ENCODE results near the gene MED25. TPM values are rescaled to one million over a fixed set of nuclear protein-coding genes. Genes with fewer than 3 reads are reported as not detected.

Gene MED25
- polyA plus RNA-seq, 2 of the 4 experiments (the other 2 are of a cell fraction) = 20.4 to 40.1 TPM

DNA sequence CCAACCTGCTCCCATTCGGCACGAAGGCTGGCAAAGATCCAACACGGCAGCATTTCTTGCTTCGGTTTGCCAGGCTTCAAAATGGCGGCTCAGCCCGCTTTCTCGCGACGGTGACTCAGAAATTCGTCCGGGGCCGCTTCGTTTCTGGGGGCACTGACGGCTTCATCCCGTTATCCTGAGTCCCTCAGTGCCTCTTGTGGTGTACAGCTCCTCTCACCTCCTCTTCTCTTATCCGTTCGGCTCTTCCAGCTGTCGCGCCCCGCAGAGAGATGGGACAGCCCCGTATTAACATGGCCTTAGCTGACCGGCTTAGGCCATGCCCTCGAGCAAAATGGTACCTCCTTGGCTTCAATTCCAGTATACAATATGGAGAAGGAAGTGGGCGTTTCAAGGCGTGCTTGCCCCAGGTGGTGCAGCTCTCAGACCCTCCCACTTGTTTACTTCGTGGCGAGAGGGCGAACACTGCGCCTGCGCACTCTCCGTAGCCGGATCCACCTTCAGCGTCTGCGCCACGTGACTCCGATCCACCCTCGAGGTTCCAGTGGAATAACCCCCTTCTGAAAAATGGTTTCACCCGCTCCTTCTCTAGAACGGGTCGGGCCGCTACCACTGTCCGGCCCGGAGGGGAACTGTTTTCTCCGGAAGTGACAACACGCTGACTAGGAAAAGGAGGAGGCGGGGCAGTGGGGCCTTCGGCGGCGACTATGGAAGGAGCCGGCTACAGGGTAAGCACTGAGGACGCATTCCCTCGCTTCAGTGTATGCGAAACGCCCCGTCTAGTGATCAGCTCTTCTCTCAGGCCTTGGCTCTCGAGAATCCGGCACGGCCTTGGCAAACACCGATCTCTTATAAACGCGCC, 59.2 kb downstream of the MED25 start, which contains the start of the genes AKT1S1 and TBC1D17 (continued):
- TF ChIP-seq CEBPB (IDR thresholded peaks at IDR 0.05) (no peak), TFCP2L1 (CRISPR knock-in tag; IDR thresholded peaks at IDR 0.05) (0 out of 2 replicates have a peak, but pooled peaks have one; percentile 56), PBX3 (IDR thresholded peaks at IDR 0.05) (peak; percentile 8; the same call in 1 of the 2 replicates), EP300 (IDR thresholded peaks at IDR 0.05) (no peak; a peak in 1 of 5 replicates), CHD4 (IDR thresholded peaks at IDR 0.05; ENCODE audit: borderline replicate concordance) (no peak), HDAC2 (IDR thresholded peaks at IDR 0.05) (no peak), USF2 (IDR thresholded peaks at IDR 0.05) (peak; percentile 98), CHD2 (IDR thresholded peaks at IDR 0.05; ENCODE audit: low read length, partially characterized antibody) (peak; percentile 78), RNF2 (IDR thresholded peaks at IDR 0.05; ENCODE audit: borderline replicate concordance, low read depth) (no peak), ZSCAN20 (CRISPR knock-in tag; IDR thresholded peaks at IDR 0.05) (no peak), ELK1 (IDR thresholded peaks at IDR 0.05; ENCODE audit: low read depth, low read length) (0 out of 2 replicates have a peak, but pooled peaks have one; percentile 37), SREBF2 (IDR thresholded peaks at IDR 0.05) (no peak), PHF8 (IDR thresholded peaks at IDR 0.05; ENCODE audit: borderline replicate concordance, low read depth) (peak; percentile 89; the same call in 1 of the 2 replicates), FOXS1 (CRISPR knock-in tag; IDR thresholded peaks at IDR 0.05) (peak; percentile 66; the same call in 1 of the 2 replicates), MAFK (IDR thresholded peaks at IDR 0.05; ENCODE audit: partially characterized antibody) (peak; percentile 68), HOXA7 (CRISPR knock-in tag; IDR thresholded peaks at IDR 0.05) (no peak; the same call in 1 of the 2 replicates), JUNB (IDR thresholded peaks at IDR 0.05) (no peak), NR3C1 (IDR thresholded peaks at IDR 0.05) (no peak), MYC (IDR thresholded peaks at IDR 0.05; ENCODE audit: borderline replicate concordance, low read length) (peak; percentile 91), HOXB13 (CRISPR knock-in tag; IDR thresholded peaks at IDR 0.05; ENCODE audit: low read depth) (0 out of 2 replicates have a peak, but pooled peaks have one; percentile 16), JUN (IDR thresholded peaks at IDR 0.05) (peak; percentile 74 to 94; a peak in 4 of 5 replicates), HEYL (CRISPR knock-in tag; IDR thresholded peaks at IDR 0.05) (no peak), FOSL2 (IDR thresholded peaks at IDR 0.05) (no peak), FOSL2 (CRISPR knock-in tag; IDR thresholded peaks at IDR 0.05) (peak; percentile 86), EHMT2 (IDR thresholded peaks at IDR 0.05; ENCODE audit: low read depth) (no peak), POLR2AphosphoS2 (conservative IDR thresholded peaks at IDR 0.05; ENCODE audit: low read length) (no peak), ZC3H11A (IDR thresholded peaks at IDR 0.05) (peak; percentile 5), KDM1A (IDR thresholded peaks at IDR 0.05; ENCODE audit: low read depth) (no peak), RFX5 (IDR thresholded peaks at IDR 0.05) (no peak; the same call in 1 of the 2 replicates), BHLHE40 (IDR thresholded peaks at IDR 0.05; ENCODE audit: low read depth, low read length) (peak; percentile 89), CBX8 (IDR thresholded peaks at IDR 0.05) (no peak)
- TF ChIP-seq, protein P1, sequence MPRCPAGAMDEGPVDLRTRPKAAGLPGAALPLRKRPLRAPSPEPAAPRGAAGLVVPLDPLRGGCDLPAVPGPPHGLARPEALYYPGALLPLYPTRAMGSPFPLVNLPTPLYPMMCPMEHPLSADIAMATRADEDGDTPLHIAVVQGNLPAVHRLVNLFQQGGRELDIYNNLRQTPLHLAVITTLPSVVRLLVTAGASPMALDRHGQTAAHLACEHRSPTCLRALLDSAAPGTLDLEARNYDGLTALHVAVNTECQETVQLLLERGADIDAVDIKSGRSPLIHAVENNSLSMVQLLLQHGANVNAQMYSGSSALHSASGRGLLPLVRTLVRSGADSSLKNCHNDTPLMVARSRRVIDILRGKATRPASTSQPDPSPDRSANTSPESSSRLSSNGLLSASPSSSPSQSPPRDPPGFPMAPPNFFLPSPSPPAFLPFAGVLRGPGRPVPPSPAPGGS (IDR thresholded peaks at IDR 0.05) = peak; percentile 78; the same call in 2 of the 3 replicates
- TF ChIP-seq, protein P2, sequence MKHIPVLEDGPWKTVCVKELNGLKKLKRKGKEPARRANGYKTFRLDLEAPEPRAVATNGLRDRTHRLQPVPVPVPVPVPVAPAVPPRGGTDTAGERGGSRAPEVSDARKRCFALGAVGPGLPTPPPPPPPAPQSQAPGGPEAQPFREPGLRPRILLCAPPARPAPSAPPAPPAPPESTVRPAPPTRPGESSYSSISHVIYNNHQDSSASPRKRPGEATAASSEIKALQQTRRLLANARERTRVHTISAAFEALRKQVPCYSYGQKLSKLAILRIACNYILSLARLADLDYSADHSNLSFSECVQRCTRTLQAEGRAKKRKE (CRISPR knock-in tag; IDR thresholded peaks at IDR 0.05; ENCODE audit: low read depth) = no peak

All from A549 (cell line).